GM21619 (cell line): ENCODE data around the gene MYO18B.

ENCODE experiments used
- ATAC-seq: cut with Tn5 transposase; IDR thresholded peaks from one replicate; pipeline ENCODE4 v1.9.1; 2021; ENCODE audit not compliant: unreplicated experiment

Gene MYO18B

GRCh38 chr22:26033586-26033985, 291.6 kb downstream of the MYO18B start:
- no peak for ATAC-seq

- no peak for ATAC-seq
Measured at GRCh38 chr22:26035523-26035922, 293.5 kb downstream of the MYO18B start.

GRCh38 chr22:26038365-26038764, 296.4 kb downstream of the MYO18B start:
- ATAC-seq = no peak

- ATAC-seq = no peak
Measured at GRCh38 chr22:26041931-26042330, 299.9 kb downstream of the MYO18B start.

- ATAC-seq = no peak
Measured at GRCh38 chr22:26043031-26043430, 301.0 kb downstream of the MYO18B start.

- ATAC-seq = no peak
Measured at GRCh38 chr22:26045051-26045450, 303.1 kb downstream of the MYO18B start.

- ATAC-seq = no peak
Measured at GRCh38 chr22:26045860-26046259, 303.9 kb downstream of the MYO18B start.

- no peak for ATAC-seq
Measured at GRCh38 chr22:26047516-26047915, 305.5 kb downstream of the MYO18B start.

- ATAC-seq = no peak
Measured at GRCh38 chr22:26047920-26048319, 305.9 kb downstream of the MYO18B start.

- no peak for ATAC-seq
Measured at GRCh38 chr22:26050079-26050478, 308.1 kb downstream of the MYO18B start.

GRCh38 chr22:26053737-26054316, 311.8 kb downstream of the MYO18B start:
- no peak for ATAC-seq

- ATAC-seq = no peak
Measured at GRCh38 chr22:26054841-26055605, 313.0 kb downstream of the MYO18B start.

GRCh38 chr22:26055693-26056092, 313.7 kb downstream of the MYO18B start:
- no peak for ATAC-seq

- ATAC-seq = no peak
Measured at GRCh38 chr22:26056455-26057200, 314.6 kb downstream of the MYO18B start.

GRCh38 chr22:26057731-26058130, 315.7 kb downstream of the MYO18B start:
- no peak for ATAC-seq

- no peak for ATAC-seq
Measured at GRCh38 chr22:26064048-26064447, 322.1 kb downstream of the MYO18B start.

GRCh38 chr22:26065847-26066246, 323.9 kb downstream of the MYO18B start:
- no peak for ATAC-seq

- no peak for ATAC-seq
Measured at GRCh38 chr22:26066534-26066933, 324.5 kb downstream of the MYO18B start.

- ATAC-seq = no peak
Measured at GRCh38 chr22:26068571-26068970, 326.6 kb downstream of the MYO18B start.

GRCh38 chr22:26072621-26073020, 330.6 kb downstream of the MYO18B start:
- no peak for ATAC-seq

- no peak for ATAC-seq
Measured at GRCh38 chr22:26075251-26075650, 333.3 kb downstream of the MYO18B start.

- no peak for ATAC-seq
Measured at GRCh38 chr22:26079009-26079408, 337.0 kb downstream of the MYO18B start.
